Trophoblast cell (in vitro differentiated cells and primary cell): ENCODE measurements around the gene DHRS1.

Source experiments
- DNase-seq, 2 donors: peaks; one replicate each; pipeline ENCODE4 v3.0.0-alpha.2; 2016
- H2AFZ ChIP-seq: 2 replicates; pipeline ENCODE4 v1.6.1; 2013; ENCODE audit warnings: low read length, moderate library complexity, mild to moderate bottlenecking; ENCODE audit not compliant: insufficient read depth, poor library complexity
- H2AK5ac ChIP-seq: 2 replicates; pipeline ENCODE4 v1.6.1; 2013; ENCODE audit warnings: mild to moderate bottlenecking, low read length
- H2BK120ac ChIP-seq: 2 replicates; pipeline ENCODE4 v1.6.1; 2013; ENCODE audit warnings: low read length, mild to moderate bottlenecking, moderate library complexity; ENCODE audit not compliant: insufficient read depth, poor library complexity
- H2BK12ac ChIP-seq: 2 replicates; pipeline ENCODE4 v1.6.1; 2013; ENCODE audit warnings: mild to moderate bottlenecking, low read length, moderate library complexity
- H2BK5ac ChIP-seq: 2 replicates; pipeline ENCODE4 v1.6.1; 2013; ENCODE audit warnings: low read length, low read depth, moderate library complexity, mild to moderate bottlenecking; ENCODE audit not compliant: poor library complexity
- H3K14ac ChIP-seq: 2 replicates; pipeline ENCODE4 v1.6.1; 2013; ENCODE audit warnings: mild to moderate bottlenecking, low read length
- H3K18ac ChIP-seq: 2 replicates; pipeline ENCODE4 v1.6.1; 2013; ENCODE audit warnings: mild to moderate bottlenecking, low read length
- H3K23ac ChIP-seq: 2 replicates; pipeline ENCODE4 v1.6.1; 2013; ENCODE audit warnings: low read length
- H3K27ac ChIP-seq: 2 replicates; pipeline ENCODE4 v1.5.1; 2013; ENCODE audit warnings: low read depth, mild to moderate bottlenecking, inconsistent platforms, low read length, moderate library complexity
- H3K27me3 ChIP-seq: 2 replicates; pipeline ENCODE4 v1.6.1; 2013; ENCODE audit warnings: inconsistent platforms, mild to moderate bottlenecking, low read length, moderate library complexity; ENCODE audit not compliant: insufficient read depth
- H3K36me3 ChIP-seq, 2 experiments: 1 replicate in 1 of 2; 2 replicates in 1 of 2; pipeline ENCODE4 v1.6.1; 2013; ENCODE audit warnings: low read length in 2 of 2, mild to moderate bottlenecking in 2 of 2, moderate library complexity in 1 of 2; ENCODE audit not compliant: insufficient read depth in 2 of 2, control insufficient read depth in 1 of 2
- H3K4ac ChIP-seq: 2 replicates; pipeline ENCODE4 v1.6.1; 2013; ENCODE audit warnings: low read depth, mild to moderate bottlenecking, low read length, moderate library complexity
- H3K4me1 ChIP-seq, 2 experiments: 1 replicate in 1 of 2; 2 replicates in 1 of 2; pipeline ENCODE4 v1.6.1; 2013; ENCODE audit warnings: low read length in 2 of 2, mild to moderate bottlenecking in 2 of 2, moderate library complexity in 1 of 2; ENCODE audit not compliant: insufficient read depth in 2 of 2, control insufficient read depth in 1 of 2
- H3K4me2 ChIP-seq: 2 replicates; pipeline ENCODE4 v1.6.1; 2013; ENCODE audit warnings: inconsistent platforms, mild to moderate bottlenecking, low read length, moderate library complexity
- H3K4me3 ChIP-seq: 2 replicates; pipeline ENCODE4 v1.5.1; 2013; ENCODE audit warnings: mild to moderate bottlenecking, low read depth, low read length, inconsistent platforms
- H3K79me1 ChIP-seq: one replicate; pipeline ENCODE4 v1.6.1; 2013; ENCODE audit warnings: low read length
- H3K79me2 ChIP-seq: 2 replicates; pipeline ENCODE4 v1.6.1; 2013; ENCODE audit warnings: low read length, mild to moderate bottlenecking; ENCODE audit not compliant: control insufficient read depth, insufficient read depth, poor library complexity
- H3K9ac ChIP-seq: 2 replicates; pipeline ENCODE4 v1.6.1; 2013; ENCODE audit warnings: mild to moderate bottlenecking, low read length
- H3K9me3 ChIP-seq: 2 replicates; pipeline ENCODE4 v1.6.1; 2013; ENCODE audit warnings: low read depth, mild to moderate bottlenecking, control low read depth, inconsistent platforms, low read length; ENCODE audit not compliant: insufficient read depth
- H4K12ac ChIP-seq: 2 replicates; pipeline ENCODE4 v1.6.1; 2013; ENCODE audit warnings: low read depth, mild to moderate bottlenecking, low read length, moderate library complexity
- H4K8ac ChIP-seq: 2 replicates; pipeline ENCODE4 v1.6.1; 2013; ENCODE audit warnings: low read depth, mild to moderate bottlenecking, low read length, moderate library complexity
- H4K91ac ChIP-seq: one replicate; pipeline ENCODE4 v1.6.1; 2013; ENCODE audit warnings: low read depth, mild to moderate bottlenecking, low read length, moderate library complexity
- WGBS: extraction: QIAGEN DNeasy Blood & Tissue Kit; methylation state at CpG from one replicate; pipeline ENCODE4 v1.1.7; 2013; ENCODE audit warnings: missing lambda C conversion rate; ENCODE audit not compliant: insufficient read length, insufficient coverage; ENCODE audit errors: extremely low coverage; 5-methylcytosine and 5-hydroxymethylcytosine counted together

DHRS1 gene

DNA sequence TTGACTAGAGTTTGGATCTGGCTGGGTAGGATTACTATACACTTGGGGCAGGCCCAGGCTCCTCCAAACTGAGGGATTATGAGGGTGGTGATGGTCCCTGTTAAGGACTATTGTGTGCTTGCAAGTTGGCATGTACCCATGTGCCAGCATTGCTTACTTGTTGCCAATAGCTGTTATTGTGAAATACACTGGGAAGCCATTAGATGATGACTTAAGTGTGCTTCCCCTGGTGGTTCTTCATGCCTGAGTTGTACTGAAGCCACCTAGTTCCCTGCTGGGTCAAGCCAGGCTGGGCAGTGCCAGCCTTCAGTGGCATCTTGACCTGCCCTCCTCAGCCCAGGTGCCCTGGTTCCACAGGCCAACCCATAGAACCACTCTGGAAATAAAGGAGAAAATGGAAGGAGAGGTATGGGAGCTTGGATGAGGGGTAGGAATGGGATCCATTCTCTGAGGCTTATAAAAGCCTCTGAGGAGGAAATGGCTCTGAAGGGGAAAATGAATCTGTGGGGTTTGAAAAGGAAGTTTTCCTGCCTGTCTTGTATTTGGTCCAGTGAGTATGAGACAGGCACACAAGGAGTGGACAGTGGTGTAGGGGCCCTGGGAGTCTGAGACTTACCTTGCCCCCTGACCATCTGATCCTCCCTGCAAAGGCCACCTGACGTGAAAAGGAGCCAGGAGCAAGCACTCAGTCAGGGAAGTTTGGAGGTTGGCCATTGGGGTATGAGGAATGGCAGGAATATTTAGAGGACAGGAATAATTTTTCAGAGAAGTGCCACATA is 12.4 kb upstream of the DHRS1 start:
- no peaks in the 10 kb centered on the region for H3K79me2 ChIP-seq
- no peak overlapping the region for H3K4me3 ChIP-seq
- no peak overlapping the region for H3K9ac ChIP-seq
- no peaks in the 10 kb centered on the region for H3K79me1 ChIP-seq
- no peak overlapping the region for H2BK120ac ChIP-seq
- no peaks in the 10 kb centered on the region for H3K27me3 ChIP-seq
- H3K14ac ChIP-seq = no peak overlapping the region
- no peak overlapping the region for H2AK5ac ChIP-seq
- no peak overlapping the region for H3K4ac ChIP-seq
- H3K18ac ChIP-seq = no peak overlapping the region
- no peak overlapping the region for H3K23ac ChIP-seq
- WGBS = no CpG with 5 or more reads among the region's 1 CpG
- H2BK12ac ChIP-seq = no peak overlapping the region
- H3K4me1 ChIP-seq = peaks cover 0 to 5% of the 10 kb centered on the region in 2 experiments
- H3K36me3 ChIP-seq = peaks cover 24 to 27% of the 10 kb centered on the region in 2 experiments
- no peak overlapping the region for H4K12ac ChIP-seq
- H4K91ac ChIP-seq = no peak overlapping the region
- H3K27ac ChIP-seq = no peak overlapping the region
- no peaks in the 10 kb centered on the region for H3K9me3 ChIP-seq
- H3K4me2 ChIP-seq = no peak overlapping the region
- no peak overlapping the region for H2AFZ ChIP-seq
- H4K8ac ChIP-seq = no peak overlapping the region
- DNase-seq = peak in 1 of 2 donors; percentile 12
- H2BK5ac ChIP-seq = no peak overlapping the region

DNA sequence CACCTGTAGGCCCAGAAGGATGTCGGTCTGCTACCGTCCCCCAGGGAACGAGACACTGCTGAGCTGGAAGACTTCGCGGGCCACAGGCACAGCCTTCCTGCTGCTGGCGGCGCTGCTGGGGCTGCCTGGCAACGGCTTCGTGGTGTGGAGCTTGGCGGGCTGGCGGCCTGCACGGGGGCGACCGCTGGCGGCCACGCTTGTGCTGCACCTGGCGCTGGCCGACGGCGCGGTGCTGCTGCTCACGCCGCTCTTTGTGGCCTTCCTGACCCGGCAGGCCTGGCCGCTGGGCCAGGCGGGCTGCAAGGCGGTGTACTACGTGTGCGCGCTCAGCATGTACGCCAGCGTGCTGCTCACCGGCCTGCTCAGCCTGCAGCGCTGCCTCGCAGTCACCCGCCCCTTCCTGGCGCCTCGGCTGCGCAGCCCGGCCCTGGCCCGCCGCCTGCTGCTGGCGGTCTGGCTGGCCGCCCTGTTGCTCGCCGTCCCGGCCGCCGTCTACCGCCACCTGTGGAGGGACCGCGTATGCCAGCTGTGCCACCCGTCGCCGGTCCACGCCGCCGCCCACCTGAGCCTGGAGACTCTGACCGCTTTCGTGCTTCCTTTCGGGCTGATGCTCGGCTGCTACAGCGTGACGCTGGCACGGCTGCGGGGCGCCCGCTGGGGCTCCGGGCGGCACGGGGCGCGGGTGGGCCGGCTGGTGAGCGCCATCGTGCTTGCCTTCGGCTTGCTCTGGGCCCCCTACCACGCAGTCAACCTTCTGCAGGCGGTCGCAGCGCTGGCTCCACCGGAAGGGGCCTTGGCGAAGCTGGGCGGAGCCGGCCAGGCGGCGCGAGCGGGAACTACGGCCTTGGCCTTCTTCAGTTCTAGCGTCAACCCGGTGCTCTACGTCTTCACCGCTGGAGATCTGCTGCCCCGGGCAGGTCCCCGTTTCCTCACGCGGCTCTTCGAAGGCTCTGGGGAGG is 11.3 kb upstream of the DHRS1 start, which contains the start of gene LTB4R:
LTB4R (plus strand) TSS at position 857 of the 959 bp plus-strand sequence. CDS start 4,150 bp downstream, outside the sequence.
- no peak within 1 kb of the TSS for H3K18ac ChIP-seq
- peaks cover 28 to 35% of the 10 kb centered on the region in 2 experiments for H3K36me3 ChIP-seq
- H3K79me2 ChIP-seq = no peaks in the 10 kb centered on the region
- H4K91ac ChIP-seq = no peak within 1 kb of the TSS
- no peak within 1 kb of the TSS for H2AFZ ChIP-seq
- no peaks in the 10 kb centered on the region for H3K27me3 ChIP-seq
- H3K27ac ChIP-seq = no peak within 1 kb of the TSS
- no peak within 1 kb of the TSS for H2BK120ac ChIP-seq
- H3K4ac ChIP-seq = no peak within 1 kb of the TSS
- H2AK5ac ChIP-seq = no peak within 1 kb of the TSS
- H4K12ac ChIP-seq = no peak within 1 kb of the TSS
- no peak within 1 kb of the TSS for H4K8ac ChIP-seq
- H3K23ac ChIP-seq = no peak within 1 kb of the TSS
- H3K4me3 ChIP-seq = no peak within 1 kb of the TSS
- no peaks in the 10 kb centered on the region for H3K79me1 ChIP-seq
- peaks cover 0 to 5% of the 10 kb centered on the region in 2 experiments for H3K4me1 ChIP-seq
- no peak within 1 kb of the TSS for H2BK5ac ChIP-seq
- H2BK12ac ChIP-seq = no peak within 1 kb of the TSS
- H3K14ac ChIP-seq = no peak within 1 kb of the TSS
- WGBS = no CpG with 5 or more reads among the region's 99 CpGs
- no peak within 1 kb of the TSS for H3K4me2 ChIP-seq
- no peaks in the 10 kb centered on the region for H3K9me3 ChIP-seq
- peak in 1 of 2 donors; percentile 2 for DNase-seq
- no peak within 1 kb of the TSS for H3K9ac ChIP-seq

DNA sequence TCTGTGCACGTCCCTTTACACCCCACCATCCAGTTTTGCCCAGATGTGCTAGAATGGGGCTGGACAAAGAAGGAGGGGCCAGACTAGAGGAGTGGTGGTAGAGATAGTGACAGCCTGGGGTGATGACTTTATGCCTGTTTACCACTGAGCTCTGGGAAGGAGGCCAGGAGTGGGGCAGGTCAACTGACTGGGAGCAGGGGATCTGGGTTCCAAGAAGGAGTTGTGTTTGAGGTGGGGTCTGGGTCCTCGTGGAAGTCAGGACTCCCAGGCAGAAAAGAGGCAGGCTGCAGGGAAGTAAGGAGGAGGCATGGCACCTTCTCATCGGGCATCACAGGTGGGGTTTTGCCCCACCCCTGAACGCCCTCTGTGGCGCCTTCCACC is 10.7 kb upstream of the DHRS1 start:
- no peak overlapping the region for H4K12ac ChIP-seq
- H3K36me3 ChIP-seq = peaks cover 35 to 42% of the 10 kb centered on the region in 2 experiments
- H3K79me2 ChIP-seq = no peaks in the 10 kb centered on the region
- no peak overlapping the region for H4K8ac ChIP-seq
- no peak overlapping the region for H3K4me2 ChIP-seq
- H3K4me1 ChIP-seq = peaks cover 0 to 5% of the 10 kb centered on the region in 2 experiments
- H2BK5ac ChIP-seq = no peak overlapping the region
- no peak overlapping the region for H3K9ac ChIP-seq
- H2AFZ ChIP-seq = no peak overlapping the region
- no peak overlapping the region for H3K4ac ChIP-seq
- no peaks in the 10 kb centered on the region for H3K27me3 ChIP-seq
- H2AK5ac ChIP-seq = no peak overlapping the region
- no peak overlapping the region for H3K18ac ChIP-seq
- no peak overlapping the region for H3K4me3 ChIP-seq
- H4K91ac ChIP-seq = no peak overlapping the region
- no peak overlapping the region for H2BK120ac ChIP-seq
- no peaks in the 10 kb centered on the region for H3K9me3 ChIP-seq
- no peak for DNase-seq
- no peak overlapping the region for H3K14ac ChIP-seq
- no peak overlapping the region for H2BK12ac ChIP-seq
- no peak overlapping the region for H3K23ac ChIP-seq
- H3K79me1 ChIP-seq = no peaks in the 10 kb centered on the region
- H3K27ac ChIP-seq = no peak overlapping the region
- no CpG with 5 or more reads among the region's 5 CpGs for WGBS

DNA sequence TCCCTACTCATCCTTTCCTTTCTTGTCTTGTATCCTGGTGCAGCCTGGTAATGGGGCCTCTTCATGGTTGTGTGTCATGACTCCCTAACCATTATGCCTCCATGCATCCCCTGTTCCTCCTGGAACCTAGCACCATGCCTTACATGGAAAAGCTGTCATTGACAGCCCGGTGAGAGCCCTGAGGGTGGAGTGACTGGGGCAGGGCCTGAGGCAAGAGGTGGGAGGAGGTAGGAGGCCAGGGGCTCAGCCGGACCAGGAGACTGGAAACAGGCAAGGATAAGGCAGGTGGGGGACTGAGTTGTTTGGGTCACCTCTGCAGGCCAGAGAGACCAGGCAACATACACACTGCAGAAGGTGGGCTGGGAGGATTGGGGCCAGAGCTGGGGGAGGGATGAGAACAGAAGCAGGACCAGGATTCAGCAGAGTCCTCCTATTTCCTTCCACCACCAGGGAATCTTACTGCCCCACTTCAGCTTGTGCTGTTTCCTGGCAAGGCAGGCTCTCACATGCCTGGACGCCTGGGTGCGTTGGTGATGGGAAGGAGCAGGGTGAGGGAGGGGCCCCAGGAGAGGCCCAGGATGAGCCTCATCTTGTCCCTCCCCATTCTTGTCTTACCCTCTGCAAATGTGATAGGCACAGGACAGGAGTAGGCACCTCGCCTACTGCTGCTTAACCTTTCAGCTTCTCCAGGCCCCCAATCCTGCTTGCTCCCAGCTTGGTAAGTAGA is 10.1 kb upstream of the DHRS1 start, which contains the start of gene LTB4R2:
LTB4R2 (plus strand) TSS at position 603 of the 727 bp plus-strand sequence. CDS start 525 bp downstream, outside the sequence.
- Histone ChIP-seq H3K23ac (no peak within 1 kb of the TSS), H2BK12ac (no peak within 1 kb of the TSS), H3K18ac (no peak within 1 kb of the TSS), H3K4me3 (no peak within 1 kb of the TSS), H3K79me1 (no peaks in the 10 kb centered on the region), H2BK5ac (no peak within 1 kb of the TSS), H3K4me2 (no peak within 1 kb of the TSS), H3K4me1 (peaks cover 0 to 5% of the 10 kb centered on the region in 2 experiments), H2AFZ (no peak within 1 kb of the TSS), H4K8ac (no peak within 1 kb of the TSS), H4K12ac (no peak within 1 kb of the TSS), H4K91ac (no peak within 1 kb of the TSS), H3K9me3 (no peaks in the 10 kb centered on the region), H2AK5ac (no peak within 1 kb of the TSS), H2BK120ac (no peak within 1 kb of the TSS), H3K27me3 (no peaks in the 10 kb centered on the region), H3K14ac (no peak within 1 kb of the TSS), H3K79me2 (no peaks in the 10 kb centered on the region), H3K4ac (no peak within 1 kb of the TSS), H3K9ac (no peak within 1 kb of the TSS), H3K36me3 (peaks cover 39 to 46% of the 10 kb centered on the region in 2 experiments), H3K27ac (no peak within 1 kb of the TSS)
- WGBS = no CpG with 5 or more reads among the region's 5 CpGs
- no peak for DNase-seq
